BE2C (cell line): ENCODE measurements around the gene ADK.

Source experiments
- DNase-seq: peaks from one replicate; pipeline ENCODE4 v3.0.0-alpha.2; 2020
- H3K27me3 ChIP-seq: fragments of 250-450 bp; sonication (Bioruptor Pico); 2 replicates; pipeline ENCODE4 v1.5.1; 2020; ENCODE audit warnings: mild to moderate bottlenecking
- H3K36me3 ChIP-seq: fragments of 250-450 bp; sonication (Bioruptor Pico); 2 replicates; pipeline ENCODE4 v1.5.1; 2020; ENCODE audit warnings: mild to moderate bottlenecking
- H3K4me1 ChIP-seq: fragments of 250-450 bp; sonication (Bioruptor Pico); 2 replicates; pipeline ENCODE4 v1.5.1; 2020
- H3K4me3 ChIP-seq: 2 replicates; pipeline ENCODE4 v1.5.1; 2011; ENCODE audit warnings: low read depth, low read length
- H3K9me3 ChIP-seq: fragments of 250-450 bp; sonication (Bioruptor Pico); 2 replicates; pipeline ENCODE4 v1.5.1; 2020
- TF ChIP-seq, protein P1 (sequence below): IDR thresholded peaks from 2 replicates; pipeline ENCODE4 v1.5.1; 2012; ENCODE audit warnings: mild to moderate bottlenecking, low read depth, low read length

Gene ADK

DNA sequence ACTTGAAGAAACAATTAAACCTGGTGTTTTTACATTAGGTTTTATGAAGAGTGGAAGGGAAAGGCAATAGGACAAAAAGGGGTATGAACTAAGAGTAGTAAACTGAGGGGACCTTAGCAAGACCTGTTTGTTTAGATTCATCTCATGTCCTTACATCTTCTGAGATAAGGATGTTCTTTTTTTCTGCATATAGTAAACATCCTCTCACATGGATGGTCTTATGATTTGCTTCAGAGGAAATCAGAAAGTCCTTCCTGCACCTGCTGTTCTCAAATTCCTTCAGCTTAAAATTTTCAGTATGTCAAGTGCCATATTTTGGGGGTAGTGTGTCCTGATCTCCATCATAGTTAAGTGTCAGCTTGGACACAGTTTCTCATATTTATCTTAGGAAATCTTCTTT, 232.6 kb downstream of the ADK start:
- no peak for DNase-seq
- TF ChIP-seq, protein P1, sequence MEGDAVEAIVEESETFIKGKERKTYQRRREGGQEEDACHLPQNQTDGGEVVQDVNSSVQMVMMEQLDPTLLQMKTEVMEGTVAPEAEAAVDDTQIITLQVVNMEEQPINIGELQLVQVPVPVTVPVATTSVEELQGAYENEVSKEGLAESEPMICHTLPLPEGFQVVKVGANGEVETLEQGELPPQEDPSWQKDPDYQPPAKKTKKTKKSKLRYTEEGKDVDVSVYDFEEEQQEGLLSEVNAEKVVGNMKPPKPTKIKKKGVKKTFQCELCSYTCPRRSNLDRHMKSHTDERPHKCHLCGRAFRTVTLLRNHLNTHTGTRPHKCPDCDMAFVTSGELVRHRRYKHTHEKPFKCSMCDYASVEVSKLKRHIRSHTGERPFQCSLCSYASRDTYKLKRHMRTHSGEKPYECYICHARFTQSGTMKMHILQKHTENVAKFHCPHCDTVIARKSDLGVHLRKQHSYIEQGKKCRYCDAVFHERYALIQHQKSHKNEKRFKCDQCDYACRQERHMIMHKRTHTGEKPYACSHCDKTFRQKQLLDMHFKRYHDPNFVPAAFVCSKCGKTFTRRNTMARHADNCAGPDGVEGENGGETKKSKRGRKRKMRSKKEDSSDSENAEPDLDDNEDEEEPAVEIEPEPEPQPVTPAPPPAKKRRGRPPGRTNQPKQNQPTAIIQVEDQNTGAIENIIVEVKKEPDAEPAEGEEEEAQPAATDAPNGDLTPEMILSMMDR: no peak
- no peaks in the 10 kb centered on the region; the same call in 1 of the 2 replicates for H3K36me3 ChIP-seq
- H3K4me1 ChIP-seq: no peaks in the 10 kb centered on the region
- no peak overlapping the region for H3K4me3 ChIP-seq
- H3K27me3 ChIP-seq: no peaks in the 10 kb centered on the region
- no peaks in the 10 kb centered on the region for H3K9me3 ChIP-seq

DNA sequence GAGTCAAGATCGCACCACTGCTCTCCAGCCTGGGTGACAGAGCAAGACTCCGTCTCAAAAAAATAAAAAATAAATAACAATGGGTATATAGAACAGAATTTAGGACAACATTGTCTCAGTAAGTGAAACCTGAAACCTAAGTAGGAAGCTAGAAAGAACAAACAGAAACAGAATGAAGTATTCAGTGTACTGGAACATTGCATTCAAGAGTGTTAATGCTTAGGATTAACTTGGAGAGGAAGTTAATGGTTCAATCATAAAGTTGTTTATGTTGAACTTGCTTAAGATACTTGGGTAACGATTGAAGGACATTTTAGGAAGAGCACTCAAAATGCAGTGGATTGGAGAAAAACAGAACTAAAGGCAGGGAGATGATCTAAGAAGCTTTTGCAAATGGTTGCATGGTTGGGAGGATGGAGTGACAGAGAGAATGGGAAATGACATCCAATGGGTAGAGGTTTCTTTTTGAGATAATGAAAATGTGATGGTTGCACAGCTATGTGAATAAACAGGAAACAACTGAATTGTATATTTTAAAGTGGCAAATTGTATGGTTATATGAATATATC, 233.7 kb downstream of the ADK start:
- H3K27me3 ChIP-seq: no peaks in the 10 kb centered on the region
- no peak overlapping the region for H3K4me3 ChIP-seq
- TF ChIP-seq, protein P1: no peak

DNA sequence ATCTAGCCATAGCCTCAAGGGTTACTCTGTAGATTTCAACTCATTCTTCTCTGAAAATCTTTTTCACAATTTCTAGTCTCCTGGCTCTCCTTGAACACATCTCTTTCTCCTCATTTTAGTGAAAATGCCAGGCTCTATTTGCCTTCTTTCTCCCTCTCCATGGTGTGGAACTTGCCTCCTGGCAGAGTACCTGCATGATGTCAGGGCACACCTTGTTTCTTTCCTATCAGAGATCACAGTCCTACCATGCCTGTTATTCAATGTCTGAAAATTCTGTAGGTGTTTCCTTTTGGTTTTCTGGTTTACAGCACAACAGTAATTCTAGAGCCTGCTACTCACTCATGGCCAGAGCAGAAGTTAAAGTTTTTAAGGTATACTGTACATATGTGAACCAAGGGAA, 237.8 kb downstream of the ADK start:
- H3K27me3 ChIP-seq: no peaks in the 10 kb centered on the region
- H3K4me1 ChIP-seq: no peaks in the 10 kb centered on the region
- no peaks in the 10 kb centered on the region for H3K36me3 ChIP-seq
- H3K4me3 ChIP-seq: no peak overlapping the region
- no peaks in the 10 kb centered on the region for H3K9me3 ChIP-seq
- TF ChIP-seq, protein P1: no peak
- no peak for DNase-seq

More for the DNA sequence above, 233.7 kb downstream of the ADK start:
- Histone ChIP-seq H3K9me3 (no peaks in the 10 kb centered on the region), H3K4me1 (no peaks in the 10 kb centered on the region), H3K36me3 (no peaks in the 10 kb centered on the region; the same call in 1 of the 2 replicates)
- no peak for DNase-seq

DNA sequence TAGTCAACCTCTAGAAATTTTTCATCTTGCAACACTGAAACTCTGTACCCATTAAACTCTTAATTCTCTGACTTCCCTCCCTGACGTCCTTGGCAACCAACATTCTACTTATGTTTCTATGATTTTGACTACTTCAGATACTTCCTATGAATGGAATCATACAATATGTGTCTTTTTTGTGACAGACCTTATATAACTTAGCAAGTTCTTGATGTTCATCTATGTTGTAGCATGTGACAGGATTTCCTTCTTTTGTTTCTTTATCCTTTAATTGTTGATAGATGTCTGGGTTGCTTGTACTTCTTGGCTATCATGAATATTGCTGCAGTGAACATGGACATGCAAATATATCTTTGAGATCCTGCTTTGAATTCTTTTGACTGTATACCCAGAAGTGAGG, 240.8 kb downstream of the ADK start:
- no peaks in the 10 kb centered on the region for H3K4me1 ChIP-seq
- TF ChIP-seq, protein P1: no peak
- peaks cover 2% of the 10 kb centered on the region; the same call in 1 of the 2 replicates for H3K36me3 ChIP-seq
- no peaks in the 10 kb centered on the region for H3K9me3 ChIP-seq
- no peak for DNase-seq
- H3K27me3 ChIP-seq: no peaks in the 10 kb centered on the region
- no peak overlapping the region for H3K4me3 ChIP-seq

DNA sequence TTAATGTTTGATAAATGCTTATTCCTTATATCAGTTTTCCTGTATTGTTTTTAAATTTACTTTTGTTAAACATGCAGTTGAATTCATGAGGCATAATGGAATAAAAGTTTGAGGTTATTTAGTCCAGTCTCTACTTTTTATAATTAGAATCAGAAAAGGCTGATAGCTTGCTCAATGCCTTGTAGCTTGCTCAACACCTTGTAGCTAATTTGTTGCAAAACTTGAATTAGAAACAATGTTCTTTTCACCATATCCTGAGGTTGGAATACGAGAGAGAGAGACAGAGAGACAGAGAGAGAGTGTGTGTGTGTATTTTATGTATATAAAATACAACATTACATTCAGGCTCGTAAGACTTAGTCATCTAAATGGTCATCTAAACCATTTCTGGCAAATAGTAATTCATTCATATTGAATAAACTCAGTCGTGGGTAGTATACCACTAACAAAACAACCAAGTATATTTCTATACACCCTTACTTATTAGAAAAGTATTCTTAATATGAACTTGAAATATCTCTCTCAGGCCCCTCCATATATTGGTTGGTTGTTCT, 243.5 kb downstream of the ADK start:
- TF ChIP-seq, protein P1: no peak
- Histone ChIP-seq H3K27me3 (no peaks in the 10 kb centered on the region), H3K4me1 (no peaks in the 10 kb centered on the region), H3K36me3 (peaks cover 2% of the 10 kb centered on the region), H3K9me3 (no peaks in the 10 kb centered on the region), H3K4me3 (no peak overlapping the region)
- no peak for DNase-seq

DNA sequence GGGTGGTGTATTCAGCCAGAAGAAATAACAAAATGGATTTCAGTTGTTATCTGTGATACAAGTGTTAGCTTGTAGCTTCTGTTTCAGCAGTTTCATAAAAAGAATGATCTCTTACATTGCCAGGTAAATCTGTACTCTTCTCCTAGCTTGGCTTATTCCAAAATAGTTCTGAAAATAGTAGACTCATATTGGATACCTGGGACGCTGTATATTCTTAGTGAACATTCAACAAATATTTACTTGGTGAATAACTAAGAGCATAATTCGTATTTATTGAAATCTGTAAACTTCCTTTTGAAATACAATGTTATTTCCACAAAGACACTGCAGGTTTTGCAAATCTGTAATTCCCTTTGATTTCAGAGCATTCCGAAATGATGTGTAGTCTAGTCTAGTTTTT, 249.2 kb downstream of the ADK start:
- DNase-seq: no peak
- no peaks in the 10 kb centered on the region; the same call in 1 of the 2 replicates for H3K36me3 ChIP-seq
- H3K4me1 ChIP-seq: no peaks in the 10 kb centered on the region
- no peaks in the 10 kb centered on the region for H3K27me3 ChIP-seq
- TF ChIP-seq, protein P1: no peak
- H3K9me3 ChIP-seq: no peaks in the 10 kb centered on the region
- H3K4me3 ChIP-seq: no peak overlapping the region
